IMR-90 (cell line): ENCODE data around the gene NFKB1. TPM values are rescaled to one million over a fixed set of nuclear protein-coding genes. Genes with fewer than 3 reads are reported as not detected.
A peak's percentile ranks its signal among the peaks of the same experiment; 100 is the strongest.

Experiments
- ATAC-seq: fragments of 200-7000 bp; cut with Tn5 transposase; 2 replicates; pipeline ENCODE4 v1.9.1; 2020; ENCODE audit warnings: low read depth, mild to moderate bottlenecking, moderate library complexity
- BruUV-seq: library from RNA; stranded (reverse); fragments of 400-500 nt; replicated peaks from 2 replicates; lab custom pipeline; 2021; lab: Mats Ljungman, UMichigan
- CTCF ChIA-PET: fragments of 300-600 bp; formaldehyde crosslinking; extraction: SDS; loops from one replicate; lab custom pipeline; 2021; ENCODE audit warnings: antibody characterized with exemption; lab: Yijun Ruan, JAX
- POLR2A ChIA-PET: fragments of 300-600 bp; sonication (Branson Sonifier 250); formaldehyde crosslinking; loops from one replicate; lab custom pipeline; 2022; ENCODE audit warnings: antibody characterized with exemption; ENCODE audit not compliant: unreplicated experiment; lab: Charles Lee
- DNase-seq: peaks from one replicate; pipeline ENCODE4 v3.0.0; 2013
- H2AFZ ChIP-seq: replicated peaks from 2 replicates; pipeline ENCODE3; 2013; ENCODE audit warnings: low read length, mild to moderate bottlenecking; ENCODE audit not compliant: poor library complexity
- H2AK5ac ChIP-seq: 2 replicates; pipeline ENCODE4 v1.6.1; 2013; ENCODE audit warnings: low read depth, low read length, inconsistent platforms
- H2AK9ac ChIP-seq: replicated peaks from 2 replicates; pipeline ENCODE3; 2013; ENCODE audit warnings: mild to moderate bottlenecking, low read depth, low read length, moderate library complexity; ENCODE audit not compliant: poor library complexity
- H2BK120ac ChIP-seq: 2 replicates; pipeline ENCODE4 v1.6.1; 2013; ENCODE audit warnings: low read depth, low read length, inconsistent platforms
- H2BK15ac ChIP-seq: 3 replicates; pipeline ENCODE4 v1.6.1; 2013; ENCODE audit warnings: low read depth, low read length, inconsistent platforms
- H2BK20ac ChIP-seq: 2 replicates; pipeline ENCODE4 v1.6.1; 2013; ENCODE audit warnings: low read depth, mild to moderate bottlenecking, inconsistent platforms, low read length, moderate library complexity
- H2BK5ac ChIP-seq: 2 replicates; pipeline ENCODE4 v1.6.1; 2013; ENCODE audit warnings: mild to moderate bottlenecking, low read depth, low read length, inconsistent platforms; ENCODE audit not compliant: poor library complexity, severe bottlenecking
- H3K14ac ChIP-seq: replicated peaks from 2 replicates; pipeline ENCODE4 v1.6.1; 2013; ENCODE audit warnings: low read depth, low read length, inconsistent platforms
- H3K18ac ChIP-seq: 2 replicates; pipeline ENCODE4 v1.6.1; 2013; ENCODE audit warnings: low read depth, low read length, control low read depth
- H3K23ac ChIP-seq: 2 replicates; pipeline ENCODE4 v1.6.1; 2013; ENCODE audit warnings: low read depth, low read length, inconsistent platforms
- H3K27ac ChIP-seq: 2 replicates; pipeline ENCODE4 v1.5.1; 2013; ENCODE audit warnings: mild to moderate bottlenecking, control low read depth, low read length; ENCODE audit not compliant: insufficient read depth
- H3K27me3 ChIP-seq: 2 replicates; pipeline ENCODE4 v1.6.1; 2013; ENCODE audit warnings: low read length; ENCODE audit not compliant: control insufficient read depth, insufficient read depth
- H3K36me3 ChIP-seq: 2 replicates; pipeline ENCODE4 v1.6.1; 2013; ENCODE audit warnings: low read length, mixed read lengths; ENCODE audit not compliant: control insufficient read depth, insufficient read depth
- H3K4ac ChIP-seq: 2 replicates; pipeline ENCODE4 v1.6.1; 2013; ENCODE audit warnings: low read depth, low read length, inconsistent platforms
- H3K4me1 ChIP-seq: 2 replicates; pipeline ENCODE4 v1.6.1; 2013; ENCODE audit warnings: low read length, mixed read lengths; ENCODE audit not compliant: control insufficient read depth, insufficient read depth
- H3K4me2 ChIP-seq: 2 replicates; pipeline ENCODE4 v1.6.1; 2013; ENCODE audit warnings: low read depth, mild to moderate bottlenecking, control low read depth, low read length, moderate library complexity
- H3K4me3 ChIP-seq: 2 replicates; pipeline ENCODE4 v1.5.1; 2013; ENCODE audit warnings: low read depth, mild to moderate bottlenecking, control low read depth, low read length, moderate library complexity; ENCODE audit not compliant: insufficient read depth
- H3K56ac ChIP-seq: 2 replicates; pipeline ENCODE4 v1.6.1; 2013; ENCODE audit warnings: low read length, inconsistent platforms; ENCODE audit not compliant: insufficient read depth; ENCODE audit errors: extremely low read depth
- H3K79me1 ChIP-seq, 2 experiments: 2 replicates each; pipeline ENCODE4 v1.6.1; 2013; ENCODE audit warnings: low read length in 2 of 2, inconsistent platforms in 1 of 2, low read depth in 1 of 2
- H3K9ac ChIP-seq: 2 replicates; pipeline ENCODE4 v1.6.1; 2013; ENCODE audit warnings: low read depth, low read length, control low read depth
- H3K9me1 ChIP-seq: 2 replicates; pipeline ENCODE4 v1.6.1; 2013; ENCODE audit warnings: low read length, inconsistent platforms; ENCODE audit not compliant: insufficient read depth
- H3K9me3 ChIP-seq: 2 replicates; pipeline ENCODE4 v1.6.1; 2013; ENCODE audit warnings: low read length; ENCODE audit not compliant: control insufficient read depth, insufficient read depth
- H4K20me1 ChIP-seq: 2 replicates; pipeline ENCODE4 v1.6.1; 2013; ENCODE audit warnings: low read length, inconsistent platforms; ENCODE audit not compliant: insufficient read depth
- H4K5ac ChIP-seq: 2 replicates; pipeline ENCODE4 v1.6.1; 2013; ENCODE audit warnings: mild to moderate bottlenecking, low read depth, low read length, control low read depth
- H4K8ac ChIP-seq, 2 experiments: 2 replicates each; pipeline ENCODE4 v1.6.1; 2013; ENCODE audit warnings: low read depth in 2 of 2, low read length in 2 of 2, control low read depth in 1 of 2, inconsistent platforms in 1 of 2
- H4K91ac ChIP-seq: 2 replicates; pipeline ENCODE4 v1.6.1; 2013; ENCODE audit warnings: low read depth, low read length, inconsistent platforms; ENCODE audit not compliant: insufficient read depth
- CHD1 ChIP-seq: IDR thresholded peaks from 2 replicates; pipeline ENCODE4 v1.6.1; 2012; ENCODE audit warnings: low read depth, low read length, improper control_type of control experiment
- FOS ChIP-seq: fragments of 150-350 bp; IDR thresholded peaks from 2 replicates; pipeline ENCODE4 v1.6.1; 2016; ENCODE audit warnings: low read depth, low read length
- MAZ ChIP-seq: IDR thresholded peaks from 2 replicates; pipeline ENCODE4 v1.6.1; 2012; ENCODE audit warnings: low read depth, mild to moderate bottlenecking, low read length, improper control_type of control experiment, moderate library complexity, borderline replicate concordance
- MXI1 ChIP-seq: IDR thresholded peaks from 2 replicates; pipeline ENCODE4 v1.6.1; 2012; ENCODE audit warnings: low read depth, mild to moderate bottlenecking, low read length, moderate library complexity, borderline replicate concordance
- POLR2A ChIP-seq: IDR thresholded peaks from 2 replicates; pipeline ENCODE4 v1.6.1; 2012; ENCODE audit warnings: mild to moderate bottlenecking, low read depth, low read length
- RFX5 ChIP-seq: IDR thresholded peaks from 2 replicates; pipeline ENCODE4 v1.8.0; 2012; ENCODE audit warnings: low read depth, mild to moderate bottlenecking, low read length, moderate library complexity
- WGBS, 2 experiments: methylation state at CpG; one replicate each; pipeline versions ENCODE4 v1.1.5 to v1.1.7; 2013; ENCODE audit warnings: missing lambda C conversion rate in 2 of 2; ENCODE audit not compliant: insufficient read length in 1 of 2; ENCODE audit errors: extremely low coverage in 2 of 2; 5-methylcytosine and 5-hydroxymethylcytosine counted together
- dilution Hi-C: fragments of 300-500 bp; cut with HindIII; formaldehyde crosslinking; loops from one replicate; pipeline ENCODE4 v1.14.3; 2018; ENCODE audit warnings: low sequenced_read_pairs; ENCODE audit not compliant: unreplicated experiment
- in situ Hi-C: fragments of 300-500 bp; cut with MboI; formaldehyde crosslinking; loops from 3 replicates; pipeline ENCODE4 v1.14.3; 2019; ENCODE audit warnings: low sequenced_read_pairs, inconsistent platforms, mixed read lengths
- intact Hi-C: fragments of 100-400 bp; cut with micrococcal nuclease; formaldehyde crosslinking; loops from 2 replicates; pipeline ENCODE4 v1.10.0; 2022
- polyA plus RNA-seq, 3 experiments: library from polyadenylated mRNA; depleted of rRNA; stranded (reverse); fragments of >200 nt; gene quantifications; 2 replicates each; pipeline ENCODE4 v1.2.3, GENCODE V29; 2012; ENCODE audit warnings: low replicate concordance in 1 of 3
- total RNA-seq: library from RNA; depleted of rRNA; stranded (reverse); fragments of >200 nt; gene quantifications from 2 replicates; pipeline ENCODE4 v1.2.3, GENCODE V29; 2012

Gene NFKB1
- total and polyA plus RNA-seq, 2 of the 4 experiments (the other 2 are of a cell fraction): 19.8 to 24.6 TPM

DNA sequence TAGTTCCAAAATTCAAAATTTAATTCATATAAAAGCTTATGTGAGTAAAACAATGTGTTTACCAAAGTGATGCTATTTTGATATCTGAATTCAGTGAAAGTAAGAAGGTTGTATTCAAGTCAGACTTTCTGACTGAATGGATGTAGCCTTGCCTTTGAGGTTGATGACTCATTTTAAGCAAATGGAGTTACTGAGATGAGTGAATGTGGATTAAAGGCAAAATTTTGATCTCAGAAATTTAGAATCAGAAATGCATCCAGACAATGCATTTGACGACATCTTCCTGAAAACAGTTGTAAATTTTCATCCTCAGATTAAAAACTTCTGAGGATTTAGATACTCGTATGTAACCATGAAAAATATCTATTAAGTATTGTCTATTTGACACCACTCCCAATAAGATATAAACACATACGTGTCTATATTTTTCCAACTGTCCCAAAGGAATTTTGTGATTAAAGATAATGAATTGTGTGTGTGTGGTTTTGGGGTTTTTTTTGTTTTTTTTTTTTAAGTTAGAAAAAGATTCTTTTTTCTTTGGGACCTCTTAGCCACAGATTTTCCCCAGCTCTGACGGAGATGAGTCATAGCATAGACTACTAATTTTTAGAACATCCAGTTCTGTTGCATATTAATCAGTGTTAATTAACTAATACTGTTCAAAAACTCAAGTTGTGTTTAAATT, 34.4 kb downstream of the NFKB1 start:
- Histone ChIP-seq H2AK9ac (no peak overlapping the region), H3K9me1 (peaks cover 3% of the 10 kb centered on the region), H3K18ac (no peak overlapping the region), H2BK20ac (no peak overlapping the region), H3K9ac (no peak overlapping the region), H4K8ac (no peak overlapping the region), H3K56ac (no peak overlapping the region), H2AFZ (no peak overlapping the region), H3K27ac (no peak overlapping the region), H3K23ac (no peak overlapping the region), H3K36me3 (peaks cover 6% of the 10 kb centered on the region), H3K4ac (no peak overlapping the region), H2BK15ac (no peak overlapping the region), H3K14ac (no peak overlapping the region), H4K5ac (no peak overlapping the region), H4K91ac (no peak overlapping the region), H3K4me2 (no peak overlapping the region), H4K20me1 (no peaks in the 10 kb centered on the region; the same call in 1 of the 2 replicates), H3K79me1 (peaks cover 5 to 25% of the 10 kb centered on the region in 2 experiments; a peak in 3 of 4 replicates), H3K9me3 (no peaks in the 10 kb centered on the region), H3K4me1 (peaks cover 2% of the 10 kb centered on the region), H3K27me3 (no peaks in the 10 kb centered on the region), H2AK5ac (no peak overlapping the region), H2BK120ac (no peak overlapping the region), H3K4me3 (no peak overlapping the region), H2BK5ac (no peak overlapping the region)
- dilution Hi-C loops (no loop called here), in situ Hi-C loops (no loop called here), intact Hi-C loops (no loop called here)
- DNase-seq: peak; percentile 75
- ChIA-PET CTCF (interaction anchor here (0.8 kb wide), 1 partner anchor 19 kb away, joined by 3 read pairs; no protein-coding TSS in a partner anchor), POLR2A (no interaction called here)
- peak; percentile 69 for ATAC-seq
- no CpG with 5 or more reads among the region's 4 CpGs for WGBS, 2 experiments
- TF ChIP-seq RFX5 (no peak), MXI1 (no peak), MAZ (no peak), POLR2A (no peak), FOS (peak; percentile 74), CHD1 (no peak)
- BruUV-seq: no TSS peak
